Skeletal muscle satellite cell (primary cell): ENCODE results near the gene MRTO4. TPM values are rescaled to one million over a fixed set of nuclear protein-coding genes. Genes with fewer than 3 reads are reported as not detected.

Experiments
- H3K27me3 ChIP-seq: 2 replicates; pipeline ENCODE4 v1.7.0; 2013; ENCODE audit warnings: low read length; ENCODE audit not compliant: control insufficient read depth, insufficient read depth
- H3K36me3 ChIP-seq: 2 replicates; pipeline ENCODE4 v1.7.0; 2013; ENCODE audit warnings: mild to moderate bottlenecking, control low read depth, low read length; ENCODE audit not compliant: insufficient read depth
- H3K4me1 ChIP-seq: 2 replicates; pipeline ENCODE4 v1.7.0; 2013; ENCODE audit warnings: low read length; ENCODE audit not compliant: control insufficient read depth, insufficient read depth
- H3K4me2 ChIP-seq: 2 replicates; pipeline ENCODE4 v1.7.0; 2013; ENCODE audit warnings: mild to moderate bottlenecking, low read length
- H3K4me3 ChIP-seq: 2 replicates; pipeline ENCODE4 v1.7.0; 2013; ENCODE audit warnings: low read length
- H3K9ac ChIP-seq: 2 replicates; pipeline ENCODE4 v1.7.0; 2013; ENCODE audit warnings: mild to moderate bottlenecking, low read depth, low read length, moderate library complexity
- H3K9me3 ChIP-seq: replicated peaks from 2 replicates; pipeline ENCODE4 v1.7.0; 2013; ENCODE audit warnings: mild to moderate bottlenecking, control low read depth, low read length
- total RNA-seq: library from RNA; depleted of rRNA; stranded (reverse); fragments of >200 nt; gene quantifications from 2 replicates; pipeline ENCODE4 v1.2.3, GENCODE V29; 2012; rRNA removed

The MRTO4 gene
- total RNA-seq = 41.1 and 45.1 TPM in 2 replicates

DNA sequence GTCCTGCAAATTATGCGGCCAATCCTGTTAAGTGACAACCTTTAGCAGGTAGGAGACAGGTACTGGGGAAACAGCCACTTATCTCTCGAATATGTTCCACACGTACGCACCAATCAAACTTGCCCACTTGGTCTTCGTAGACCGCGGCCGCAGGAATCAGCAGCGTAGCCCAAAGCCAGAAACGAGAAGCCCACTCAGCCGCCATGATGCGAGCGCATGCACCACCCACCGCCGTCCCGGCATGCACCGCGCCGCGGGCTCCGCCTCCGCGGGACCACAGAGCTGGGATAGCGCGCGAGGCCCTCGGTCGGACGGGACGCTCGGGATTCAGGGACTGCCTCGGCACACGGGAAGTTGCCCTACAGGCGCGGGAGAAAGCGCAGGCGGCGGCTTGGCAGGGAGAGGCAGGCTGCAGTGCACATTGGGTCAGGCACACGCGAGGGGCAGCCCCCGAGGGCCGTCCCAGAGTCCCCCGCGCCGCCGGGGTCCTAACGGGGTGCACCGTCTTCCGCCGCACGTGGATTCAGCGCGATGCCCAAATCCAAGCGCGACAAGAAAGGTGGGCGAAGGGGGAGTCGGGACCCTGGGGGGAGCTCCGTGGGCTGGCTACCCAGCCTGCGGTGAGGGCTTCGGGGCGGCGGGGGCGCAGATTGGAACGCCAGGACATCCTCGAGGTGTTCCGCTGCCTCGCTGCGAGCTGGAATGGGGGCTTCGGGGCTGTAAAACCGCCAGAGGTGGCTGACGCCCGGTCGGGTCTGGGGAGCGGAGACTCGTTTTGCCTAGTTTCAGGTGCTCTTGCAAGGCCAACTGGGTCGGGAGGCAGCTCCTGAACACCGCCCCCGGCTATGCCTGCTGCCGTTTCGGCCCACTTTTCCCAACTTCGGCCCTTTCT, at the start of gene MRTO4, which contains the start of gene EMC1:
Gene MRTO4 (plus strand): TSS at position 501 of the 892 bp plus-strand sequence. CDS start 31 bp downstream, at position 532.
Gene EMC1 (minus strand): TSS at position 220 of the 892 bp plus-strand sequence. CDS start 15 bp downstream, at position 205.
- H3K9ac ChIP-seq = peak within 1 kb of the TSS; percentile 96
- peak within 1 kb of the TSS; percentile 88 for H3K4me3 ChIP-seq
- no peaks in the 10 kb centered on the region for H3K27me3 ChIP-seq
- H3K4me1 ChIP-seq = peaks cover 20% of the 10 kb centered on the region
- H3K9me3 ChIP-seq = no peaks in the 10 kb centered on the region
- peaks cover 25% of the 10 kb centered on the region for H3K36me3 ChIP-seq
- H3K4me2 ChIP-seq = peak within 1 kb of the TSS; percentile 92

DNA sequence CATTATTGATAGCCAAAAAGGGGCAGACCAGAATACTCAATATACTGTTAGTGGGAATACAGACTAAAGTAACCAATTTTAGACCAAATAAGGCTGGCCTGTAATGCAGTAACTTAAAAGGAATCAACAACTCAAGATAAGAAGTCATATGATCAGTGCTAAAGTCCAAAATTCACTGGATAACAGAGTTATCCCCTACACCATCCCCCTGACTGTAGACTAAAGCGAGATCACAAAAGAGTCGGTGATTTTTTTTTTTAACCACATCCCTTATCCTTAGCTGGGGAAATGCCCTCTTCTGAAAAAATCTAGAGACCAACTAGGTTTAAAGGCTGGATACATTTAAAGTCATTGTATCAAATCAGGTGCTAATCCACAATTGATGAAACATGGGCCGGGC, 49.2 kb upstream of the MRTO4 start:
- Histone ChIP-seq H3K4me2 (no peak overlapping the region), H3K27me3 (no peaks in the 10 kb centered on the region), H3K36me3 (peaks cover 38% of the 10 kb centered on the region), H3K9ac (no peak overlapping the region), H3K9me3 (no peaks in the 10 kb centered on the region), H3K4me1 (peaks cover 29% of the 10 kb centered on the region), H3K4me3 (no peak overlapping the region)

DNA sequence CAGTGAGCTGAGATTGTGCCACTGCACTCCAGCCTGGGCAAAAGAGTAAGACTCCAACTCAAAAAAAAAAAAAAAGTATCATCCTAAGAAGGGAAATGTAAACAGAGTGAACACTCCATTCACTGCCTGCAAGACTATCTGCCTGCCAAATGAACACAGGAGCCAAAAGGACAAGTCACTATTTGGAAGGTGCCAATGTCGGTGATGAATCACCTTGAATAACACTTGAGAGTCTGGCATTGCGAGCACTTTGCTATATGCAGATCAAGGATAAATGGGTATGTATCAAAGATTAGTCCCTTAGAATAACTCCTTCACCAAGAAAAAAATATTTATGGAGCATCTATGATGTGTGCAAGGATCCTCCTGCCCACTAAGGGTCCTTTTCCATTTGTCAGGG, 48.2 kb upstream of the MRTO4 start:
- Histone ChIP-seq H3K4me3 (no peak overlapping the region), H3K9ac (no peak overlapping the region), H3K4me2 (peak overlapping the region; percentile 11), H3K36me3 (peaks cover 28% of the 10 kb centered on the region), H3K9me3 (no peaks in the 10 kb centered on the region), H3K4me1 (peaks cover 35% of the 10 kb centered on the region), H3K27me3 (no peaks in the 10 kb centered on the region)

DNA sequence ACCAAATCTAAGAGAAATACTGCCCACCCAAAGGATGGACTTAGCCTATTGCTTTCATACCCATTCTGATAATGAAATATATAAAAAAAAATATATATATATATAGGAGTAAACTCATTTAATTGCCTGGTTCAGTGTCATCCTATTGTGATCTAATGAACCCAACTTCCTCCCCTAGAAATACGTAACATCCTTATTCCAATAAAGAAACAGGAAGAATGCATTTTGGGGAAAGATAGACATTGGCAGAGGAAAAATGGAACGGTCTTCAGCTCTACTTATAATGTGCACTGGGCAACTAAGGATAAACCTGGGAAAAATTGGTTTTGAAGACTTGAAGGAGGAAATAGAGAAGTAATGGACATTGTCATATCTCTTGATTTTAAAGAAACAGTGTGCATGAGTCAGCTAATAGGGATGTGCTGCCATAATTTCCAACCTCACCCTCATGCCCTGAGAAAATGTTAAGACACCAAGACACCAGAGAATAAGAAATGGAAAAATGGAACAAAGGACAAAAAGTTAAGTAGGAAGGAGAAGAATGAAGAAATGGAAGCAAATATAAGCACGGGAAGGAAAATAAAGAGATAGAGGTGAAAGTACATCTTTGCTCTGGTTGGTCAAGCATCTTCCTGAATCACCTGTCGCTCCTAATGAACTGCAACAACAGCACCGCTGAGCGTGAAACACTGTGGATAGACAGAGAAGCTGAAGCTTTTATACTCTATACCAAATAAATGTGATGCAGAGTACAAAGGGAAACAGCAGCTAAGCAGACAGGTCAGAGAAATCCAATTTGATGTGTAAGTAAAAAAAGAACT, 46.9 kb upstream of the MRTO4 start:
- Histone ChIP-seq H3K9ac (no peak overlapping the region), H3K9me3 (no peaks in the 10 kb centered on the region), H3K4me2 (peak overlapping the region; percentile 32), H3K4me1 (peaks cover 36% of the 10 kb centered on the region), H3K4me3 (no peak overlapping the region), H3K36me3 (peaks cover 15% of the 10 kb centered on the region), H3K27me3 (no peaks in the 10 kb centered on the region)

DNA sequence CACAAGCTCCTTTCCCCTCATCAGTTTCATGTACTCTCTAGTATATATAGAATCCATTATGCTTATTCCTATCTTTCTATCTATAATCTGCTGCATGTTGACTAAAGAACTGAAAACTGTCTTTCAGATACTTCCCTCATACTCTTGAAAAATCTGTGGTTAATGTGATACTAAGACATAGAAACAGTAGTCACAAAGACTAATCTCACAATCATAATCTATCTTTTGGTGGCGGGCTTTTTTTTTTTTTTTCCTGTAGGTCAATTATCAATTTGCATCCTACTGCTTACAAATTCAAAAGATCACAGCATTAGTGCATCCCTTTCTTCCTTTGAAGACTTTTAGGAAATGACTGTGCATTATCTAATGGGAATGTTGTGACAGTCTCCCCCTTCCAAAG, 46.2 kb upstream of the MRTO4 start:
- H3K4me1 ChIP-seq = peaks cover 36% of the 10 kb centered on the region
- H3K4me2 ChIP-seq = no peak overlapping the region
- H3K36me3 ChIP-seq = peaks cover 12% of the 10 kb centered on the region
- H3K9me3 ChIP-seq = no peaks in the 10 kb centered on the region
- no peaks in the 10 kb centered on the region for H3K27me3 ChIP-seq
- no peak overlapping the region for H3K4me3 ChIP-seq
- no peak overlapping the region for H3K9ac ChIP-seq

DNA sequence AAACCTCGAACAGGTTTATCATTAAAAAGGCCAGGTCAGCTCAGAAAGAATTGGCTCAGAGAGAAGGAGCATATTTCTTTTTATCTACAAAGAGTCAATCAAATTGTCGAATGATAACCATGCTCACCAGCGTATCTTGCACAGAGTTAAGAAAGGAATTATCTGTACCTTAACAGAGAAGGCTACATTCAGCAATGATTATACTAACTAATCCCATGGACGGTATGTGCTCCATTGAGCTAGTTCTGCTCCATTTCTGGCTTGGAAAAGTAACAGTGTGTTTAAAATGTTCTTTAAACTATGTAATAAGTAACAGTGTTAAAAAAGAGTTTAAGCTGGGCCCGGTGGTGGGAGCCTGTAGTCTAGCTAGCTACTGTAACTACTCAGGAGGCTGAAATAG, 45.8 kb upstream of the MRTO4 start:
- no peak overlapping the region for H3K9ac ChIP-seq
- H3K36me3 ChIP-seq = peaks cover 9% of the 10 kb centered on the region
- no peak overlapping the region for H3K4me3 ChIP-seq
- H3K9me3 ChIP-seq = no peaks in the 10 kb centered on the region
- no peaks in the 10 kb centered on the region for H3K27me3 ChIP-seq
- no peak overlapping the region for H3K4me2 ChIP-seq
- peaks cover 36% of the 10 kb centered on the region for H3K4me1 ChIP-seq

DNA sequence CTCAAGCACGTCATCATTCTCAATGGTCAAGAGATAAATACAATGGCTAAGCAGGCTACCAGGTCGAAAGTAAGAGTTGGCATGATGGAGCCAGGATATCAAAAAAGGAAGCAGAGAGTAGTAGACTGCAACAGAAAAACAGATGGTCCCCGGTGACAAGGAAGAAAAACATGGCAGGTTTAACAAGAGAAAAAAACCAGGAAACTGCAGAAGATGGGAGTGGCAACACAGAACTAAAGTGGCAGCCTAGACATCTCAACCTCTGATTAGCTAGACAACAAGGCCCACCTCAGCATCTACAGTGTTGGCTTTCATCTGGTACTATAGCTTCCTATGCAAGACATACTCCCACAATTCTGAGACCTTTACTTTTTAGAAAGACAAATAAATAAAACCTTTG, 44.7 kb upstream of the MRTO4 start:
- no peaks in the 10 kb centered on the region for H3K27me3 ChIP-seq
- no peak overlapping the region for H3K4me2 ChIP-seq
- H3K4me3 ChIP-seq = no peak overlapping the region
- no peaks in the 10 kb centered on the region for H3K36me3 ChIP-seq
- no peak overlapping the region for H3K9ac ChIP-seq
- no peaks in the 10 kb centered on the region for H3K9me3 ChIP-seq
- H3K4me1 ChIP-seq = peaks cover 43% of the 10 kb centered on the region

DNA sequence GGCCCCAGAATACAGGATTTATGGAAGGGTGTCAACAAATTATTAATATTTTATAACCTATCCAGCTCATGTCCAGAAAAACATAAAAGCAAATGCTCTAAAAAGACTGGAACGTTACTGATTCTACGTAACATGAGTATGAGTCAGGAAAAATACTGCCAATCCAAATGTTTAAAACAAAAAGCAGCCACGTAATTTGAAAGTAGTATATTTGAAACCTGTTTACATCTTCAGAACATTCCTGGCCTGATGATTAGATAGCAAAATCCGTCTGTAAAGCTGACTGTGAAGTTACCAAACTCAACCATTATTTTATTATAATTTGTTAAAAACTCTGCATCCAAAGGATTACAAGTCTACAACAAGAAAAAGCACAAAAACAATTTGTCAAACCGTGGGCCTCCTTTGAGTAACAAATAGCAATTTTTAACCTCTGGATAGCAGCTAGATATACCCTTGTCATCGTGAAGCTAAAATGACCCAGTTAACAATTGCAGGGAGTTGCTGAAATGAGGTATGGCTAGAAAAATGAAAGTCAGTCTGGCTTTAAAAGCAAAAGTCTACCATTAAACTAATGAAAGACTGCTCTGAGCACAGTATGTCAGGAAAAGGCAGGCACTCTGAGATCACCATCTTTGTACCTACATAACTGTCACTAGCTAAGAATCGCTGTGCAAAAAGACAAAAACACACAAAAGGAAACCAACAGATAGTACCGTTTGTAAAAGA, 42.7 kb upstream of the MRTO4 start:
- H3K4me1 ChIP-seq = peaks cover 31% of the 10 kb centered on the region
- no peaks in the 10 kb centered on the region for H3K9me3 ChIP-seq
- peak overlapping the region; percentile 95 for H3K9ac ChIP-seq
- peak overlapping the region; percentile 87 for H3K4me3 ChIP-seq
- H3K4me2 ChIP-seq = peak overlapping the region; percentile 92
- peaks cover 5% of the 10 kb centered on the region for H3K36me3 ChIP-seq
- H3K27me3 ChIP-seq = no peaks in the 10 kb centered on the region

DNA sequence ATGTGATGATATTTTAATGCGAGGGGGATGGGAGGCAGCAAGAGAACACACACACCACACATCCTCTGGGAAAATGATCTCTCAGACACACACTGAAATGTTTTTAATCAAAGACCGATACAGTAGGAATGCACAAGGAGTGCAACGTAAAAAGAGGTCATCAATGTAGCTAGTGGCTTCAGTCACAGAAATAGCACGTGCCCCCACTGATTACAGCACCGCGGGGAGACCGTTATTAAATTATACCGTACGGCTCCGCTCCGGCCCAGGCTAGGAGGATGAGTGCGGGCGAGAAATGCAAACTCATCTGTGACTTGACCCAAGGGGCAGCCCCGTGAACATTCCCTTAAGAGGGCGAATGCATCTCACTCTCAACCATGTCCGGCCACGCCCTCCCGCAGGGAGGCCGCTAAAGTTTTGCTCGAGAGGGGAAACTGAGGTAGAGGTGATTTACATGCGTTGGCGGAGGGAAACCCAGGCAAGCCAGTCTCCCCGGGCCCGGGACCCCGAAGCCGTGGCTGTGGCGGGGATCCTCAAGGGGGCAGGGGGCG, 42.1 kb upstream of the MRTO4 start:
- H3K4me2 ChIP-seq = peak overlapping the region; percentile 92
- H3K4me3 ChIP-seq = peak overlapping the region; percentile 87
- no peaks in the 10 kb centered on the region for H3K27me3 ChIP-seq
- H3K4me1 ChIP-seq = peaks cover 25% of the 10 kb centered on the region
- H3K36me3 ChIP-seq = peaks cover 8% of the 10 kb centered on the region
- H3K9ac ChIP-seq = peak overlapping the region; percentile 95
- H3K9me3 ChIP-seq = no peaks in the 10 kb centered on the region

DNA sequence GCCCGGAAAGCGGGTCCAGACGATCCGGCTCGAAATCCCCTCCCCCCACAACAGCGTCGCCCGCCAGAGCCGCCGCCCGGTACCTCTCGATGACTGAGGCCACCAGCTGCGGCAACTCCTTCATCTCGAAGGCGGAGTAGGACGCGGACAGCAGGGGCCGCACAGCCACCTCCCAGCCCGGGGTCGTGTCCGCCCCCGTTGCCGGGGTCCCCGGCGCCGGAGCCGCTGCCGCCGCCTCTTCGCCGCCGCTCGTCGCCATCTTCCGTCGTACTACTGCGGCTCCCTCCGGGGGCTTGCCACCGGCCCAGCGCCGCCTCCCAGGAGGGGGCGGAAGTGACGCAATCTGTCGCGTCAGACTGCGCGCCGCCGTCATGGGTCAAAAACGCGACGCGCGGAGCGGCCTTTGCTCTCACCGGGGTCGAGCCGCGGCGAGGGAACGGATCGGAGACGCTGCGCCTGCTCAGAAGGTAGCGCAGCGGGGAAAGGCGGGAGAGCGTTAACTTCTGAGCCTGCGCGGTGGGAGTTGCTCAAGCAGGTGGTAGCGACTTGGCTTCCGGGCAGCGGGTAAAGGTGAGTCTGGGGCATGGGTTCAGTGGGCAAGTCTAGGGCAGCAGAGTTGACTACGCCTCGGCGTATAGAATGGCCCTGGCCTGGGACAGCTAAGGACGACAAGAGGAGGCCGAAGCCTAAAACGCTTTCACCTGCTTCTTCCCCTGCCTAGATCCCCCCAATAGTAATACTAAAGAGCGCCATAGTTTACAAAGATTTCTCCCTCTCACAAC, 41.4 kb upstream of the MRTO4 start, which contains the start of gene UBR4:
Gene UBR4 (minus strand): TSS at position 277 of the 782 bp plus-strand sequence. CDS start 18 bp downstream, at position 259.
- peaks cover 8% of the 10 kb centered on the region for H3K36me3 ChIP-seq
- peaks cover 18% of the 10 kb centered on the region for H3K4me1 ChIP-seq
- H3K9ac ChIP-seq = peak within 1 kb of the TSS; percentile 95
- H3K9me3 ChIP-seq = no peaks in the 10 kb centered on the region
- H3K27me3 ChIP-seq = no peaks in the 10 kb centered on the region
- H3K4me3 ChIP-seq = peak within 1 kb of the TSS; percentile 87
- H3K4me2 ChIP-seq = peak within 1 kb of the TSS; percentile 92
